H1 (cell line): Measurements from ENCODE around the gene SYVN1. TPM values are rescaled to one million over a fixed set of nuclear protein-coding genes. Genes with fewer than 3 reads are reported as not detected.

Experiments used
- CTCF ChIA-PET: fragments of 300-600 bp; sonication (Branson Sonifier 250); formaldehyde crosslinking; loops from one replicate; lab custom pipeline; 2021; ENCODE audit not compliant: partially characterized antibody; lab: Charles Lee
- POLR2A ChIA-PET: fragments of 300-600 bp; sonication (Branson Sonifier 250); formaldehyde crosslinking; loops from one replicate; lab custom pipeline; 2021; ENCODE audit warnings: inconsistent platforms; ENCODE audit not compliant: partially characterized antibody; lab: Charles Lee
- DNase-seq, 2 experiments: peaks; one replicate each; pipeline versions ENCODE4 v3.0.0 to v3.0.0-alpha.2; 2010 to 2022; ENCODE audit warnings: low spot score in 2 of 2, low read depth in 1 of 2, mixed read lengths in 1 of 2
- FAIRE-seq: peaks from 2 replicates; lab custom pipeline; 2011; peaks lifted over from hg19 to GRCh38; lab: Jason Lieb, UNC
- H2AFZ ChIP-seq: 2 replicates; pipeline ENCODE4 v1.8.1; 2012; ENCODE audit warnings: low read length, inconsistent platforms
- H2AK5ac ChIP-seq: 2 replicates; pipeline ENCODE4 v1.6.1; 2013; ENCODE audit warnings: low read depth, low read length
- H2BK120ac ChIP-seq: replicated peaks from 2 replicates; pipeline ENCODE3; 2013; ENCODE audit warnings: low read depth, low read length, inconsistent platforms
- H2BK12ac ChIP-seq: 2 replicates; pipeline ENCODE4 v1.6.1; 2013; ENCODE audit warnings: low read depth, low read length
- H2BK15ac ChIP-seq: 2 replicates; pipeline ENCODE4 v1.6.1; 2013; ENCODE audit warnings: low read length
- H2BK20ac ChIP-seq: 2 replicates; pipeline ENCODE4 v1.6.1; 2013; ENCODE audit warnings: low read length
- H2BK5ac ChIP-seq: 2 replicates; pipeline ENCODE4 v1.6.1; 2013; ENCODE audit warnings: low read depth, low read length
- H3K14ac ChIP-seq: 2 replicates; pipeline ENCODE4 v1.6.1; 2013; ENCODE audit warnings: inconsistent platforms; ENCODE audit not compliant: insufficient read length
- H3K18ac ChIP-seq: 2 replicates; pipeline ENCODE4 v1.6.1; 2013; ENCODE audit warnings: low read length; ENCODE audit errors: extremely low read depth
- H3K23ac ChIP-seq: 2 replicates; pipeline ENCODE4 v1.6.1; 2013; ENCODE audit warnings: inconsistent platforms; ENCODE audit not compliant: insufficient read length
- H3K23me2 ChIP-seq: 2 replicates; pipeline ENCODE4 v1.6.1; 2013; ENCODE audit warnings: low read depth, low read length
- H3K27ac ChIP-seq: 2 replicates; pipeline ENCODE4 v1.6.1; 2011; ENCODE audit warnings: low read depth, low read length, inconsistent platforms
- H3K27me3 ChIP-seq, 4 experiments: replicated peaks in 1 of 4; 1 replicate in 1 of 4; 2 replicates in 3 of 4; pipeline versions ENCODE4 v1.6.1 to v1.8.1; 2011 to 2013; ENCODE audit warnings: low read length in 3 of 4, mild to moderate bottlenecking in 3 of 4, inconsistent platforms in 2 of 4, mixed read lengths in 2 of 4, moderate library complexity in 1 of 4; ENCODE audit not compliant: control insufficient read depth in 3 of 4, insufficient read depth in 3 of 4; ENCODE audit errors: extremely low read depth in 1 of 4
- H3K36me3 ChIP-seq, 4 experiments: 2 replicates each; pipeline versions ENCODE4 v1.6.1 to v1.8.1; 2011 to 2013; ENCODE audit warnings: mild to moderate bottlenecking in 4 of 4, low read length in 3 of 4, moderate library complexity in 2 of 4, control low read depth in 1 of 4, inconsistent platforms in 1 of 4; ENCODE audit not compliant: insufficient read depth in 4 of 4, control insufficient read depth in 2 of 4
- H3K4ac ChIP-seq: replicated peaks from 2 replicates; pipeline ENCODE3; 2013; ENCODE audit warnings: low read length, low read depth, mixed read lengths, inconsistent platforms; ENCODE audit not compliant: insufficient read length
- H3K4me1 ChIP-seq, 4 experiments: replicated peaks in 1 of 4; 1 replicate in 1 of 4; 2 replicates in 3 of 4; pipeline versions ENCODE4 v1.6.1 to v1.8.1; 2011 to 2013; ENCODE audit warnings: low read length in 3 of 4, inconsistent platforms in 2 of 4, mixed read lengths in 1 of 4; ENCODE audit not compliant: insufficient read depth in 4 of 4, control insufficient read depth in 3 of 4
- H3K4me2 ChIP-seq, 2 experiments: 2 replicates each; pipeline versions ENCODE4 v1.6.1 to v1.8.1; 2011 to 2013; ENCODE audit warnings: low read depth in 2 of 2, low read length in 2 of 2, control low read depth in 1 of 2, inconsistent platforms in 1 of 2, mild to moderate bottlenecking in 1 of 2; ENCODE audit not compliant: insufficient read depth in 1 of 2
- H3K4me3 ChIP-seq, 4 experiments: fragments of 200-600, 300-600 bp in 1 of 4; sonication (generic), shearing (Covaris generic), sonication (Bioruptor Twin) in 1 of 4; 2 replicates each; pipeline versions ENCODE4 v1.5.1 to v1.8.1; 2011 to 2016; ENCODE audit warnings: low read length in 4 of 4, low read depth in 3 of 4, control low read depth in 2 of 4, inconsistent platforms in 2 of 4, mild to moderate bottlenecking in 2 of 4, mixed read lengths in 1 of 4, moderate library complexity in 1 of 4; ENCODE audit not compliant: insufficient read depth in 2 of 4; ENCODE audit errors: extremely low read depth in 1 of 4
- H3K56ac ChIP-seq: replicated peaks from 2 replicates; pipeline ENCODE3; 2013; ENCODE audit warnings: low read depth, mild to moderate bottlenecking, mixed read lengths, low read length, inconsistent platforms; ENCODE audit not compliant: insufficient read length
- H3K79me1 ChIP-seq: 2 replicates; pipeline ENCODE4 v1.6.1; 2013; ENCODE audit warnings: low read depth, low read length, control low read depth
- H3K79me2 ChIP-seq, 2 experiments: 2 replicates each; pipeline versions ENCODE4 v1.6.1 to v1.8.1; 2012 to 2013; ENCODE audit warnings: low read length in 2 of 2, mild to moderate bottlenecking in 2 of 2, inconsistent platforms in 1 of 2; ENCODE audit not compliant: insufficient read depth in 2 of 2, control insufficient read depth in 1 of 2
- H3K9ac ChIP-seq, 4 experiments: replicated peaks in 1 of 4; 1 replicate in 1 of 4; 2 replicates in 3 of 4; pipeline versions ENCODE4 v1.6.1 to v1.8.1; 2011 to 2013; ENCODE audit warnings: low read depth in 3 of 4, low read length in 3 of 4, control low read depth in 2 of 4, mild to moderate bottlenecking in 2 of 4, moderate library complexity in 2 of 4, inconsistent platforms in 1 of 4; ENCODE audit errors: extremely low read depth in 1 of 4
- H3K9me3 ChIP-seq, 2 experiments: 2 replicates each; pipeline versions ENCODE4 v1.6.1 to v1.8.1; 2012 to 2013; ENCODE audit warnings: mild to moderate bottlenecking in 2 of 2, moderate library complexity in 2 of 2, control low read depth in 1 of 2, inconsistent platforms in 1 of 2, low read depth in 1 of 2, low read length in 1 of 2, mixed read lengths in 1 of 2; ENCODE audit not compliant: insufficient read depth in 2 of 2
- H4K20me1 ChIP-seq, 2 experiments: replicated peaks in 1 of 2; 2 replicates each; pipeline versions ENCODE3 to v1.8.1; 2011 to 2013; ENCODE audit warnings: inconsistent platforms in 2 of 2, low read length in 2 of 2, mild to moderate bottlenecking in 1 of 2; ENCODE audit not compliant: insufficient read depth in 2 of 2, control insufficient read depth in 1 of 2
- H4K5ac ChIP-seq: 2 replicates; pipeline ENCODE4 v1.6.1; 2013; ENCODE audit warnings: low read length, low read depth, mixed read lengths, inconsistent platforms; ENCODE audit not compliant: insufficient read length
- H4K8ac ChIP-seq: 2 replicates; pipeline ENCODE4 v1.8.0; 2013; ENCODE audit warnings: mild to moderate bottlenecking, moderate library complexity, low read length, inconsistent platforms; ENCODE audit not compliant: insufficient read depth; ENCODE audit errors: extremely low read depth
- H4K91ac ChIP-seq: replicated peaks from 2 replicates; pipeline ENCODE3; 2013; ENCODE audit warnings: low read length, mixed read lengths, inconsistent platforms; ENCODE audit not compliant: insufficient read length
- BCL11A ChIP-seq, 2 experiments: IDR thresholded peaks; one replicate each; pipeline ENCODE4 v1.6.1; 2011; ENCODE audit warnings: low read depth in 2 of 2, low read length in 2 of 2, mild to moderate bottlenecking in 2 of 2
- CBX8 ChIP-seq: fragments of 300-800, 300-1000 bp; sonication (generic); IDR thresholded peaks from 2 replicates; pipeline ENCODE4 v1.7.1; 2016; ENCODE audit warnings: low read depth, low read length, borderline replicate concordance
- CHD2 ChIP-seq: IDR thresholded peaks from 2 replicates; pipeline ENCODE4 v1.6.1; 2012; ENCODE audit warnings: low read length, improper control_type of control experiment
- EP300 ChIP-seq, 2 experiments: IDR thresholded peaks; 1 replicate in 1 of 2; 2 replicates in 1 of 2; pipeline ENCODE4 v1.6.1; 2011 to 2012; ENCODE audit warnings: low read depth in 2 of 2, low read length in 2 of 2, mild to moderate bottlenecking in 2 of 2, borderline replicate concordance in 1 of 2, inconsistent platforms in 1 of 2, moderate library complexity in 1 of 2
- GTF2F1 ChIP-seq: IDR thresholded peaks from 2 replicates; pipeline ENCODE4 v1.6.1; 2012; ENCODE audit warnings: low read depth, low read length, improper control_type of control experiment, borderline replicate concordance
- JUN ChIP-seq: IDR thresholded peaks from 2 replicates; pipeline ENCODE4 v1.6.1; 2011; ENCODE audit warnings: low read depth, mild to moderate bottlenecking, improper control_type of control experiment, low read length
- NANOG ChIP-seq: IDR thresholded peaks from 2 replicates; pipeline ENCODE4 v1.6.1; 2011; ENCODE audit warnings: low read length, low read depth, mild to moderate bottlenecking, inconsistent platforms; ENCODE audit not compliant: insufficient read depth, poor library complexity, severe bottlenecking
- POLR2AphosphoS5 ChIP-seq: IDR thresholded peaks from 2 replicates; pipeline ENCODE4 v1.6.1; 2011; ENCODE audit warnings: low read depth, low read length
- SIX5 ChIP-seq: IDR thresholded peaks from 2 replicates; pipeline ENCODE4 v1.6.1; 2011; ENCODE audit warnings: mild to moderate bottlenecking, low read depth, low read length
- SP1 ChIP-seq: IDR thresholded peaks from 2 replicates; pipeline ENCODE4 v1.6.1; 2011; ENCODE audit warnings: low read depth, low read length
- TAF7 ChIP-seq: optimal IDR thresholded peaks from 2 replicates; pipeline ENCODE3; 2011; ENCODE audit warnings: low read depth, mild to moderate bottlenecking, inconsistent platforms, low read length, moderate library complexity, borderline replicate concordance
- WGBS, 2 experiments: shearing (Covaris generic) in 1 of 2; methylation state at CpG; one replicate each; pipeline versions ENCODE4 v1.1.6 to v1.1.7; 2013 to 2015; ENCODE audit warnings: low lambda C conversion rate in 2 of 2, mixed read lengths in 2 of 2, inconsistent platforms in 1 of 2, low coverage in 1 of 2, missing lambda C conversion rate in 1 of 2; ENCODE audit not compliant: insufficient replicate concordance in 2 of 2, insufficient coverage in 1 of 2, insufficient read length in 1 of 2; ENCODE audit errors: extremely low coverage in 1 of 2, missing lambda C conversion rate in 1 of 2; 5-methylcytosine and 5-hydroxymethylcytosine counted together
- polyA plus RNA-seq, 7 experiments: library from polyadenylated mRNA; depleted of rRNA in 3 of 7; stranded (reverse) in 5 of 7; unstranded in 2 of 7; fragments of >200 nt in 5 of 7; fragments of 200-250 nt in 2 of 7; gene quantifications; 1 replicate in 5 of 7; 2 replicates in 1 of 7; 4 replicates in 1 of 7; pipeline versions ENCODE4 v1.2.1 to v1.2.3, GENCODE V29; 2011 to 2013; ENCODE audit warnings: missing spikeins in 2 of 7, mixed read lengths in 2 of 7
- total RNA-seq: library from RNA; stranded (reverse); fragmentation: NEBNext Ultra II Directional; extraction: Animal tissue kit (Norgen Biotek cat#: 25700); gene quantifications from 2 replicates; pipeline ENCODE4 v1.2.1, GENCODE V29; 2021

The SYVN1 gene
- total and polyA plus RNA-seq, 2 of the 8 experiments (the other 6 are each of a cell fraction or from before 2014, with no cell fraction given), result 27.8 to 29.4 TPM

DNA sequence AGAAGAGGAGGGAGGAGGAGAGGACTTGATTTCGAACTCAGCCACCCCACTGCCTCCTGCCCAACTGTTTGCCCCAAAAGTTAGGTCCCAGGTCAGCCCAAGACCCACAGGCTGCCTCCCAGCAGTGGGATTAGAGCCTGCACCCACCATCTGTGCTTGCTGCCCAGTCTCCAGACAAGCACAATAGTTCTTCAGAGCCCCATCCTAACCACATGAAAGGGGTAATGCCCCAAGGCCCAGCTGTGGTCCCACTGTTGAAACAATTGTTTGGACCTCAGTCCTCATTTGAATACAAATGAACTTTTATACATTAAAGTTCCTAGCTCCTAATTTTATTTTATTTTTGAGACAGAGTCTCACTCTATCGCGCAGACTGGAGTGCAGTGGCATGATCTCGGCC is 43.7 kb downstream of the SYVN1 start:
- Histone ChIP-seq H3K14ac (no peak overlapping the region), H3K36me3 (peaks cover 2 to 13% (median 10%) of the 10 kb centered on the region in 4 experiments; a peak in 5 of 8 replicates), H2BK120ac (no peak overlapping the region), H2AFZ (no peak overlapping the region), H3K4me3 (no peak overlapping the region), H3K79me1 (peaks cover 6% of the 10 kb centered on the region; the same call in 1 of the 2 replicates), H2BK12ac (no peak overlapping the region), H3K4me1 (peaks cover 0 to 1% (median under 1%) of the 10 kb centered on the region in 4 experiments; a peak in 1 of 7 replicates), H3K4ac (no peak overlapping the region), H2AK5ac (no peak overlapping the region), H4K20me1 (no peaks in the 10 kb centered on the region), H3K27ac (no peak overlapping the region), H3K9me3 (no peaks in the 10 kb centered on the region), H2BK20ac (no peak overlapping the region), H3K23me2 (no peaks in the 10 kb centered on the region), H3K79me2 (0 out of 4 replicates have a peak, but pooled peaks cover 0 to 4% of the 10 kb centered on the region in 2 experiments), H3K27me3 (no peaks in the 10 kb centered on the region), H3K4me2 (no peak overlapping the region), H2BK15ac (no peak overlapping the region), H4K8ac (no peak overlapping the region; the same call in 1 of the 2 replicates), H4K5ac (no peak overlapping the region), H2BK5ac (no peak overlapping the region), H3K56ac (no peak overlapping the region), H3K9ac (no peak overlapping the region), H3K18ac (no peak overlapping the region), H3K23ac (no peak overlapping the region), H4K91ac (no peak overlapping the region)
- POLR2A ChIA-PET, result interaction anchor here (0.8 to 16.8 kb wide), 8 partner anchors 7 to 407 kb away, joined by 3 to 230 read pairs (median 5); partner anchors contain the start of genes ARL2, CDCA5, SF1 and TM7SF2
- WGBS, 2 experiments, result 94% methylated on average over 4 of the region's 4 CpGs; no CpG with 5 or more reads in 1 of the 2 experiments
- FAIRE-seq, result no peak
- CTCF ChIA-PET, result interaction anchor here (0.6 to 2.0 kb wide), 7 partner anchors 13 to 439 kb away, joined by 3 to 9 read pairs (median 3); partner anchors contain the start of gene TM7SF2
- DNase-seq, result no peak
- TF ChIP-seq POLR2AphosphoS5, result no peak
- TF ChIP-seq SP1, result no peak
- no peak for TF ChIP-seq GTF2F1
- no peak for TF ChIP-seq NANOG
- no peak for TF ChIP-seq JUN
- no peak for TF ChIP-seq BCL11A (IDR thresholded peaks at IDR 0.05; ENCODE audit: low read depth in 2 of 2, low read length in 2 of 2)
- TF ChIP-seq CHD2, result no peak
- TF ChIP-seq SIX5, result no peak
- no peak for TF ChIP-seq TAF7
- TF ChIP-seq EP300 (IDR thresholded peaks at IDR 0.05; ENCODE audit: borderline replicate concordance in 1 of 2, low read depth in 2 of 2, low read length in 2 of 2), result no peak
- no peak for TF ChIP-seq CBX8
